Suprapubic skin (tissue), 4 donors: ENCODE results near the gene NLGN4Y.
"Not testable (repeated sequence)": the region's sequence is repeated elsewhere in the genome, so short reads cannot be mapped to it uniquely, and the experiment has no call there.

ENCODE experiments used
- EP300 ChIP-seq: sonication (generic); formaldehyde crosslinking; IDR thresholded peaks from one replicate; pipeline ENCODE4 v1.6.1; 2017; ENCODE audit warnings: antibody characterized with exemption
- POLR2A ChIP-seq, 2 donors: fragments of 450-650 bp; IDR thresholded peaks; one replicate each; pipeline ENCODE4 v1.6.1; 2017; ENCODE audit warnings: antibody characterized with exemption in 2 of 2, mild to moderate bottlenecking in 2 of 2, moderate library complexity in 2 of 2
- POLR2AphosphoS5 ChIP-seq, 3 donors: sonication (generic); formaldehyde crosslinking; IDR thresholded peaks; one replicate each; pipeline ENCODE4 v1.6.1; 2017; ENCODE audit warnings: antibody characterized with exemption in 3 of 3
- TF ChIP-seq, protein P1 (sequence below), 2 donors: fragments of 200-600 bp in 1 of 2; fragments of 450-650 bp in 1 of 2; sonication (generic) in 1 of 2; IDR thresholded peaks; one replicate each; pipeline ENCODE4 v1.5.1; 2016 to 2019; ENCODE audit warnings: antibody characterized with exemption in 2 of 2, mild to moderate bottlenecking in 1 of 2, moderate library complexity in 1 of 2

DNA sequence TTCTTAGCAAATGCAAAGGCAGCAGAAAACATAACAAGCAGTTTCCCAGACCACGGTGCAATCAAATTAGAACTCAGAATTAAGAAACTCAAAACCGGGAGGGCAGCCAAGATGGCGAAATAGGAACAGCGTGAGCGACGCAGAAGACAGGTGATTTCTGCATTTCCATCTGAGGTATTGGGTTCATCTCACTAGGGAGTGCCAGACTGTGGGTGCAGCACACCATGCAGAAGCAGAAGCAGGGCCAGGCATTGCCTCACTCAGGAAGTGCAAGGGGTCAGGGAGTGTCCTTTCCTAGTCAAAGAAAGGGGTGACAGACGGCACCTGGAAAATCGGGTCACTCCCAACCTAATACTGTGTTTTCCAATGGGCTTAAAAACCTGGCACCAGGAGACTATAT is 336.7 kb downstream of the NLGN4Y start:
- TF ChIP-seq, protein P1, sequence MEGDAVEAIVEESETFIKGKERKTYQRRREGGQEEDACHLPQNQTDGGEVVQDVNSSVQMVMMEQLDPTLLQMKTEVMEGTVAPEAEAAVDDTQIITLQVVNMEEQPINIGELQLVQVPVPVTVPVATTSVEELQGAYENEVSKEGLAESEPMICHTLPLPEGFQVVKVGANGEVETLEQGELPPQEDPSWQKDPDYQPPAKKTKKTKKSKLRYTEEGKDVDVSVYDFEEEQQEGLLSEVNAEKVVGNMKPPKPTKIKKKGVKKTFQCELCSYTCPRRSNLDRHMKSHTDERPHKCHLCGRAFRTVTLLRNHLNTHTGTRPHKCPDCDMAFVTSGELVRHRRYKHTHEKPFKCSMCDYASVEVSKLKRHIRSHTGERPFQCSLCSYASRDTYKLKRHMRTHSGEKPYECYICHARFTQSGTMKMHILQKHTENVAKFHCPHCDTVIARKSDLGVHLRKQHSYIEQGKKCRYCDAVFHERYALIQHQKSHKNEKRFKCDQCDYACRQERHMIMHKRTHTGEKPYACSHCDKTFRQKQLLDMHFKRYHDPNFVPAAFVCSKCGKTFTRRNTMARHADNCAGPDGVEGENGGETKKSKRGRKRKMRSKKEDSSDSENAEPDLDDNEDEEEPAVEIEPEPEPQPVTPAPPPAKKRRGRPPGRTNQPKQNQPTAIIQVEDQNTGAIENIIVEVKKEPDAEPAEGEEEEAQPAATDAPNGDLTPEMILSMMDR (IDR thresholded peaks at IDR 0.05), result not testable (repeated sequence)
- not testable (repeated sequence) for TF ChIP-seq POLR2A (IDR thresholded peaks at IDR 0.05); POLR2AphosphoS5 (IDR thresholded peaks at IDR 0.05); EP300
